Activated naive CD4-positive, alpha-beta T cell treated with anti-CD3 and anti-CD28 coated beads, Interleukin-2, amount 10 ng/mL, durations not matched to agents 7 days and 5 days (primary cell): ENCODE measurements around the gene CLPTM1.
"Not testable (repeated sequence)": the region's sequence is repeated elsewhere in the genome, so short reads cannot be mapped to it uniquely, and the experiment has no call there.

ENCODE experiments used
- CTCF ChIA-PET: fragments of 350-600 bp; sonication (Branson Sonifier 250); formaldehyde crosslinking; loops from one replicate; lab custom pipeline; 2021; ENCODE audit warnings: antibody characterized with exemption; lab: Charles Lee
- DNase-seq: peaks from one replicate; pipeline ENCODE4 v3.0.0-alpha.2; 2020
- H3K27ac Mint-ChIP-seq: one replicate; pipeline ENCODE4 v1.8.0; 2021; ENCODE audit warnings: mild to moderate bottlenecking, moderate library complexity, mixed read lengths
- H3K27me3 Mint-ChIP-seq: one replicate; pipeline ENCODE4 v1.8.0; 2021; ENCODE audit warnings: mild to moderate bottlenecking, mixed read lengths
- H3K36me3 Mint-ChIP-seq: one replicate; pipeline ENCODE4 v1.8.0; 2021; ENCODE audit warnings: mixed read lengths
- H3K4me1 Mint-ChIP-seq: one replicate; pipeline ENCODE4 v1.8.0; 2021; ENCODE audit warnings: mixed read lengths
- H3K4me3 Mint-ChIP-seq: one replicate; pipeline ENCODE4 v1.8.0; 2021; ENCODE audit warnings: mild to moderate bottlenecking, moderate library complexity, mixed read lengths
- H3K9me3 Mint-ChIP-seq: one replicate; pipeline ENCODE4 v1.8.0; 2021; ENCODE audit warnings: mixed read lengths

CLPTM1 gene

GRCh38 chr19:44925114-44925891, 29.9 kb upstream of the CLPTM1 start:
- CTCF ChIA-PET, result no interaction called here
- Mint-ChIP-seq H3K9me3 (no peaks in the 10 kb centered on the region), H3K27me3 (peaks cover 53% of the 10 kb centered on the region), H3K4me3 (no peak overlapping the region), H3K36me3 (no peaks in the 10 kb centered on the region), H3K27ac (no peak overlapping the region), H3K4me1 (peaks cover 5% of the 10 kb centered on the region)
- DNase-seq, result no peak

GRCh38 chr19:44926245-44927077, 28.7 kb upstream of the CLPTM1 start:
- H3K36me3 Mint-ChIP-seq, CTCF ChIA-PET, H3K4me1 Mint-ChIP-seq, DNase-seq, H3K27ac Mint-ChIP-seq, H3K4me3 Mint-ChIP-seq, H3K9me3 Mint-ChIP-seq: not testable (repeated sequence)
- peaks cover 53% of the 10 kb centered on the region for H3K27me3 Mint-ChIP-seq

GRCh38 chr19:44927746-44928145, 27.4 kb upstream of the CLPTM1 start:
- Mint-ChIP-seq H3K4me1 (peaks cover 5% of the 10 kb centered on the region), H3K4me3 (no peak overlapping the region), H3K27me3 (peaks cover 45% of the 10 kb centered on the region), H3K27ac (no peak overlapping the region), H3K9me3 (no peaks in the 10 kb centered on the region), H3K36me3 (no peaks in the 10 kb centered on the region)
- CTCF ChIA-PET, result interaction anchor here (0.6 kb wide), 1 partner anchor 245 kb away, joined by 3 read pairs; no protein-coding TSS in a partner anchor
- no peak for DNase-seq

- Mint-ChIP-seq H3K27ac (no peak overlapping the region), H3K4me3 (no peak overlapping the region), H3K9me3 (no peaks in the 10 kb centered on the region), H3K4me1 (peaks cover 5% of the 10 kb centered on the region), H3K36me3 (no peaks in the 10 kb centered on the region), H3K27me3 (peaks cover 38% of the 10 kb centered on the region)
- no peak for DNase-seq
- CTCF ChIA-PET, result no interaction called here
Observed at GRCh38 chr19:44930088-44930487, 25.1 kb upstream of the CLPTM1 start.

- peaks cover 5% of the 10 kb centered on the region for H3K4me1 Mint-ChIP-seq
- H3K4me3 Mint-ChIP-seq, result no peak overlapping the region
- H3K9me3 Mint-ChIP-seq, result no peaks in the 10 kb centered on the region
- peaks cover 28% of the 10 kb centered on the region for H3K27me3 Mint-ChIP-seq
- no peaks in the 10 kb centered on the region for H3K36me3 Mint-ChIP-seq
- DNase-seq, result no peak
- CTCF ChIA-PET, result no interaction called here
- no peak overlapping the region for H3K27ac Mint-ChIP-seq
Observed at GRCh38 chr19:44931541-44931940, 23.6 kb upstream of the CLPTM1 start.

GRCh38 chr19:44939668-44940067, 15.5 kb upstream of the CLPTM1 start:
- Mint-ChIP-seq H3K9me3 (no peaks in the 10 kb centered on the region), H3K36me3 (no peaks in the 10 kb centered on the region), H3K4me1 (no peaks in the 10 kb centered on the region), H3K4me3 (no peak overlapping the region), H3K27me3 (peaks cover 8% of the 10 kb centered on the region), H3K27ac (no peak overlapping the region)
- CTCF ChIA-PET, result no interaction called here
- DNase-seq, result no peak

- DNase-seq, result no peak
- Mint-ChIP-seq H3K4me1 (peaks cover 2% of the 10 kb centered on the region), H3K36me3 (no peaks in the 10 kb centered on the region), H3K27me3 (no peaks in the 10 kb centered on the region), H3K9me3 (no peaks in the 10 kb centered on the region), H3K27ac (no peak within 1 kb of the TSS), H3K4me3 (no peak within 1 kb of the TSS)
- CTCF ChIA-PET, result no interaction called here
Observed at GRCh38 chr19:44942067-44942571, 13.1 kb upstream of the CLPTM1 start, which contains the start of gene APOC4. Gene APOC4 (plus strand): TSS chr19:44942237. CDS start chr19:44942278, 41 bp downstream.

- H3K9me3 Mint-ChIP-seq, result no peaks in the 10 kb centered on the region
- H3K27me3 Mint-ChIP-seq, result no peaks in the 10 kb centered on the region
- CTCF ChIA-PET, result no interaction called here
- H3K27ac Mint-ChIP-seq, result no peak overlapping the region
- peaks cover 2% of the 10 kb centered on the region for H3K4me1 Mint-ChIP-seq
- H3K4me3 Mint-ChIP-seq, result no peak overlapping the region
- H3K36me3 Mint-ChIP-seq, result no peaks in the 10 kb centered on the region
- DNase-seq, result no peak
Observed at GRCh38 chr19:44943801-44944249, 11.4 kb upstream of the CLPTM1 start.

GRCh38 chr19:44947041-44947581, 8.1 kb upstream of the CLPTM1 start:
- no peak overlapping the region for H3K4me3 Mint-ChIP-seq
- CTCF ChIA-PET, result no interaction called here
- H3K27me3 Mint-ChIP-seq, result no peaks in the 10 kb centered on the region
- H3K9me3 Mint-ChIP-seq, result no peaks in the 10 kb centered on the region
- H3K36me3 Mint-ChIP-seq, result no peaks in the 10 kb centered on the region
- H3K27ac Mint-ChIP-seq, result no peak overlapping the region
- no peak for DNase-seq
- peaks cover 2% of the 10 kb centered on the region for H3K4me1 Mint-ChIP-seq

GRCh38 chr19:44948237-44948636, 6.9 kb upstream of the CLPTM1 start:
- peaks cover 4% of the 10 kb centered on the region for H3K4me1 Mint-ChIP-seq
- H3K36me3 Mint-ChIP-seq, result no peaks in the 10 kb centered on the region
- CTCF ChIA-PET, result interaction anchor here (1.2 kb wide), 1 partner anchor 45 kb away, joined by 5 read pairs; no protein-coding TSS in a partner anchor
- H3K4me3 Mint-ChIP-seq, result no peak overlapping the region
- no peaks in the 10 kb centered on the region for H3K9me3 Mint-ChIP-seq
- H3K27me3 Mint-ChIP-seq, result no peaks in the 10 kb centered on the region
- DNase-seq, result no peak
- H3K27ac Mint-ChIP-seq, result no peak overlapping the region

GRCh38 chr19:44948763-44949374, 6.3 kb upstream of the CLPTM1 start:
- no peaks in the 10 kb centered on the region for H3K9me3 Mint-ChIP-seq
- H3K4me1 Mint-ChIP-seq, result peaks cover 9% of the 10 kb centered on the region
- CTCF ChIA-PET, result interaction anchor here (1.0 to 1.2 kb wide), 2 partner anchors 37 to 45 kb away, joined by 4 to 5 read pairs; no protein-coding TSS in a partner anchor
- no peak overlapping the region for H3K4me3 Mint-ChIP-seq
- H3K27me3 Mint-ChIP-seq, result no peaks in the 10 kb centered on the region
- DNase-seq, result no peak
- no peaks in the 10 kb centered on the region for H3K36me3 Mint-ChIP-seq
- no peak overlapping the region for H3K27ac Mint-ChIP-seq

- H3K4me3 Mint-ChIP-seq, result no peak overlapping the region
- CTCF ChIA-PET, result interaction anchor here (1.0 to 1.2 kb wide), 2 partner anchors 38 to 46 kb away, joined by 4 to 5 read pairs; no protein-coding TSS in a partner anchor
- H3K4me1 Mint-ChIP-seq, result peaks cover 13% of the 10 kb centered on the region
- DNase-seq, result no peak
- H3K36me3 Mint-ChIP-seq, result no peaks in the 10 kb centered on the region
- no peaks in the 10 kb centered on the region for H3K9me3 Mint-ChIP-seq
- no peak overlapping the region for H3K27ac Mint-ChIP-seq
- H3K27me3 Mint-ChIP-seq, result no peaks in the 10 kb centered on the region
Observed at GRCh38 chr19:44949550-44949949, 5.6 kb upstream of the CLPTM1 start.

- Mint-ChIP-seq H3K27ac (peak overlapping the region; percentile 53), H3K27me3 (no peaks in the 10 kb centered on the region), H3K4me1 (peaks cover 23% of the 10 kb centered on the region), H3K36me3 (no peaks in the 10 kb centered on the region), H3K4me3 (no peak overlapping the region), H3K9me3 (no peaks in the 10 kb centered on the region)
- peak; percentile 73 for DNase-seq
- CTCF ChIA-PET, result interaction anchor here (0.6 to 2.5 kb wide), 11 partner anchors 14 to 663 kb away, joined by 3 to 19 read pairs (median 3); partner anchors contain the start of genes APOC1 and APOE
Observed at GRCh38 chr19:44951179-44952159, 3.7 kb upstream of the CLPTM1 start.
